Activated B cell treated with CpG ODN at 0.5 μM for 24 hours (primary cell): ENCODE measurements around the gene RUNDC3A. TPM values are rescaled to one million over a fixed set of nuclear protein-coding genes. Genes with fewer than 3 reads are reported as not detected.
"Not testable (repeated sequence)": the region's sequence is repeated elsewhere in the genome, so short reads cannot be mapped to it uniquely, and the experiment has no call there.

Experiments used
- ATAC-seq: fragments of 200-7000 bp; cut with Tn5 transposase; one replicate; pipeline ENCODE4 v1.10.0; 2021; ENCODE audit warnings: low read depth, mild to moderate bottlenecking, moderate library complexity
- CTCF ChIA-PET: fragments of 350-600 bp; sonication (Branson Sonifier 250); formaldehyde crosslinking; loops from one replicate; lab custom pipeline; 2021; ENCODE audit warnings: antibody characterized with exemption; lab: Charles Lee
- POLR2A ChIA-PET: fragments of 350-600 bp; sonication (Branson Sonifier 250); formaldehyde crosslinking; loops from one replicate; lab custom pipeline; 2021; ENCODE audit warnings: antibody characterized with exemption; lab: Charles Lee
- DNase-seq: peaks from one replicate; pipeline ENCODE4 v3.0.0; 2022
- H3K27ac Mint-ChIP-seq: one replicate; pipeline ENCODE4 v1.8.0; 2020; ENCODE audit warnings: mixed read lengths
- H3K27me3 Mint-ChIP-seq: one replicate; pipeline ENCODE4 v1.8.0; 2021; ENCODE audit warnings: mixed read lengths
- H3K36me3 Mint-ChIP-seq: one replicate; pipeline ENCODE4 v1.8.0; 2021; ENCODE audit warnings: low read depth, mixed read lengths
- H3K4me1 Mint-ChIP-seq: one replicate; pipeline ENCODE4 v1.8.0; 2021; ENCODE audit warnings: mixed read lengths
- H3K4me3 Mint-ChIP-seq: one replicate; pipeline ENCODE4 v1.8.0; 2020; ENCODE audit warnings: mild to moderate bottlenecking, mixed read lengths
- H3K9me3 Mint-ChIP-seq: one replicate; pipeline ENCODE4 v1.8.0; 2020; ENCODE audit warnings: mixed read lengths
- CTCF ChIP-seq: fragments of 200-600 bp; IDR thresholded peaks from one replicate; pipeline ENCODE4 v1.8.0; 2022; ENCODE audit warnings: antibody characterized with exemption, mild to moderate bottlenecking
- intact Hi-C: fragments of 100-400 bp; cut with micrococcal nuclease; formaldehyde crosslinking; loops from one replicate; pipeline ENCODE4 v1.15.1; 2024
- total RNA-seq: library from RNA; stranded (reverse); gene quantifications from 2 replicates; pipeline ENCODE4 v1.2.3, GENCODE V29; 2022

RUNDC3A gene
- total RNA-seq, 1 donor from 2014 or later, result 0.07 TPM

DNA sequence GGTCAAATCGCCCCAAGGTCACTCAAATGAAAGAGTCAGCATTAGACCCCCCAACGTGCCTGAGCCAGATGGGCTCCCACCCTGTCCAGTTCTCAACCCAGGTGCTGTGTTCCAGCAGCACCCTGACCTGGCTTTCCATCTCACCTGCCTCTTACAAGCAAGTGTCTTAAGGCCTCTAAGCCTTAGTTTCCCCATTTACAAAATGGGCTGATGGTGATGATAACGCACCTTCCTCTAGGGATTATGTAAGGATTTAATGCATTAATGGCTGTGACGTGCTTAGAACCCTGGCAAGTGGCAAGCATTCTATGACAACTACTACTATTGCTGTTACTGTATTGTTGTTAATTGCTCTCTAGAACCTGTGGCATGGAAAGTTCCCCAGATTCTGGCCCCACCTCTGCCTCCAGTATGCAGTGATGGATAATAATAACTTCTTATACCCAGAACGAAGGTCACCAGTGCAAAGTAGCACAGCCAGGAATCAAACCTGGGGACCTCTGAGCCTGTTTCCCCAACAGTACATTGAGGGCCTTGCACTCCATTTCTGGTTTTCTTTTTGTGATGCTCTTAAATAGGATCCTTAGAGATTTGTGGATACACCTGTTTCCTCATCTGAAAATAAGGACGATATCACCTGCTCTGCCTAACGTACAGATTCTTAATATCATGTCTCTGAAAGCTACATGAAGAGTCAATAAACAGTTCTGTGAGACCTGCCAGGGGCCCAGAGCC is 19.5 kb downstream of the RUNDC3A start:
- Mint-ChIP-seq H3K27ac (peak overlapping the region; percentile 35), H3K27me3 (no peaks in the 10 kb centered on the region), H3K4me1 (peaks cover 40% of the 10 kb centered on the region), H3K4me3 (peak overlapping the region; percentile 38), H3K9me3 (no peaks in the 10 kb centered on the region), H3K36me3 (peaks cover 7% of the 10 kb centered on the region)
- intact Hi-C loops, result loop anchor here (5.0 kb wide), 2 partner anchors 206 to 229 kb away; partner anchors contain the start of genes FZD2 and HDAC5
- DNase-seq, result no peak
- ATAC-seq, result no peak
- ChIA-PET POLR2A (interaction anchor here (1.1 to 11.6 kb wide), 6 partner anchors 7 to 118 kb away, joined by 3 to 237 read pairs (median 14); partner anchors contain the start of genes GRN and UBTF), CTCF (interaction anchor here (0.9 to 4.6 kb wide), 5 partner anchors 23 to 139 kb away, joined by 3 to 45 read pairs (median 4); no protein-coding TSS in a partner anchor)
- no peak for TF ChIP-seq CTCF

DNA sequence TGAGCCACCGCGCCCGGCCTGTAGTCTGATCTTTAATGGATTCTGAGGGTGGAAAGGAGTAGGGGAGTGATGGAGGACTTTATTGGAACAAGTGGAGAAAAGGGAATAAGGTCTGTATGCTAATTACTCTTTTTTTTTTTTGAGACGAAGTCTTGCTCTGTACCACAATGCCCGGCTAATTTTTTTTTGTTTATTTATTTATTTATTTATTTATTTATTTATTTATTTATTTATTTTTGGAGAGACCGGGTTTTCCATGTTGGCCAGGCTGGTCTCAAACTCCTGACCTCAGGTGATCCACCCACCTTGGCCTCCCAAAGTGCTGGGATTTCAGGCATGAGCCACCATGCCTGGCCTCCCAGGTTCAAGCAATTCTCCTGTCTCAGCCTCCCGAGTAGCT is 21.1 kb downstream of the RUNDC3A start:
- not testable (repeated sequence) for ATAC-seq, DNase-seq, H3K27ac Mint-ChIP-seq, H3K36me3 Mint-ChIP-seq, H3K27me3 Mint-ChIP-seq, H3K4me3 Mint-ChIP-seq, H3K9me3 Mint-ChIP-seq
- ChIA-PET CTCF (interaction anchor here (2.2 to 4.6 kb wide), 6 partner anchors 16 to 120 kb away, joined by 6 to 45 read pairs (median 26); partner anchors contain the start of genes GRN and UBTF), POLR2A (interaction anchor here (0.9 to 11.6 kb wide), 3 partner anchors 16 to 219 kb away, joined by 3 to 237 read pairs (median 32); partner anchors contain the start of genes GRN and UBTF)
- intact Hi-C loops, result loop anchor here (5.0 kb wide), 2 partner anchors 207 to 228 kb away; partner anchors contain the start of genes FZD2 and HDAC5
- H3K4me1 Mint-ChIP-seq, result peaks cover 33% of the 10 kb centered on the region

DNA sequence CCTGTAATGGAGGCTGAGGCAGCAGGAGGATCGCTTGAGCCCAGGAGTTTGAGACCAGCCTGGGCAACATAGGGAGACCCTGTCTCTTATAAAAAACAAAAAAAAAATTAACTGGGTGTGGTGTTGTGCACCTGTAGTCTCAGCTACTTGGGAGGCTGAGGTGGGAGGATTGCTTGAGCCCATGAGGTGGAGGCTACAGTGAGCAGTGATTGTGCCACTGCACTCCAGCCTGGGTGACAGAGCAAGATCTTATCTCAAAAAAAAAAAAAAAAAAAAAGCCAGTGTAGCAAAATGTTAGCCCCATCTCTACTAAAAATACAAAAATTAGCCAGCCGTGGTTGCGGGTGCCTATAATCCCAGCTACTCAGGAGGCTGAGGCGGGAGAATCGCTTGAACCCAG is 21.9 kb downstream of the RUNDC3A start:
- POLR2A ChIA-PET, result interaction anchor here (0.6 to 11.6 kb wide), 8 partner anchors 15 to 220 kb away, joined by 3 to 237 read pairs (median 10); partner anchors contain the start of genes GRN and UBTF
- intact Hi-C loops, H3K27ac Mint-ChIP-seq, H3K27me3 Mint-ChIP-seq, H3K9me3 Mint-ChIP-seq, ATAC-seq, H3K4me3 Mint-ChIP-seq, H3K36me3 Mint-ChIP-seq, DNase-seq: not testable (repeated sequence)
- CTCF ChIA-PET, result interaction anchor here (0.7 to 4.6 kb wide), 11 partner anchors 15 to 231 kb away, joined by 3 to 45 read pairs (median 9); partner anchors contain the start of genes GRN and UBTF
- H3K4me1 Mint-ChIP-seq, result peaks cover 37% of the 10 kb centered on the region

DNA sequence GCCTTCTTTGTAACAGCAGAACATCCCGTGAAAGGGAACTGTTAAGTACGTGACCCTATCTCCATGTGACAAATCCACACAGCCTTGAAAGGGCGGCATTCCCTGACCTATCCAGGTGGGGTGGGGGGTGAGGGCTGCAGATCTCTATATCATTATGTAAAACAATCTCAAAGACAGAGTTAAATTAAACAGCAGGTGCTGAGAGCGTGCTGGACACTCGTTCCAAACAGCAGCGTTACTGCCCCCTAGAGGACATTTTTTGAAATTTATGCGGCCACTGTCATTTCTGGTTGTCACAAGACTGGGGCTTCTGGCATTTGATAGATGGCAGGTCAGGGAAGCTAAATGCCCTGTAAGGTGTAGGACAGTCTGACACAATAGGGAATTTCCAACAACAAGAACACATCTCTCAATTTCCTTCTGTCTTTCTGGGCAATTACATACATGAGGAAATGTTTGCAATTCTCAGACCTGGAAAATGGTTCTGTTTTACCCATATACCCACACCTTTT is 22.9 kb downstream of the RUNDC3A start:
- no peaks in the 10 kb centered on the region for H3K36me3 Mint-ChIP-seq
- H3K4me1 Mint-ChIP-seq, result peaks cover 34% of the 10 kb centered on the region
- ChIA-PET CTCF (interaction anchor here (0.7 to 4.6 kb wide), 15 partner anchors 13 to 306 kb away, joined by 3 to 45 read pairs (median 4); partner anchors contain the start of genes GRN and UBTF), POLR2A (interaction anchor here (1.5 to 11.6 kb wide), 6 partner anchors 14 to 125 kb away, joined by 5 to 237 read pairs (median 12); partner anchors contain the start of genes GRN and UBTF)
- ATAC-seq (peak; percentile 32), DNase-seq (no peak)
- H3K27me3 Mint-ChIP-seq, result no peaks in the 10 kb centered on the region
- peak; percentile 88 for TF ChIP-seq CTCF
- no peaks in the 10 kb centered on the region for H3K9me3 Mint-ChIP-seq
- no peak overlapping the region for H3K27ac Mint-ChIP-seq
- intact Hi-C loops, result loop anchor here (1.0 kb wide), 4 partner anchors 14 to 131 kb away; partner anchors contain the start of gene GRN
- no peak overlapping the region for H3K4me3 Mint-ChIP-seq

DNA sequence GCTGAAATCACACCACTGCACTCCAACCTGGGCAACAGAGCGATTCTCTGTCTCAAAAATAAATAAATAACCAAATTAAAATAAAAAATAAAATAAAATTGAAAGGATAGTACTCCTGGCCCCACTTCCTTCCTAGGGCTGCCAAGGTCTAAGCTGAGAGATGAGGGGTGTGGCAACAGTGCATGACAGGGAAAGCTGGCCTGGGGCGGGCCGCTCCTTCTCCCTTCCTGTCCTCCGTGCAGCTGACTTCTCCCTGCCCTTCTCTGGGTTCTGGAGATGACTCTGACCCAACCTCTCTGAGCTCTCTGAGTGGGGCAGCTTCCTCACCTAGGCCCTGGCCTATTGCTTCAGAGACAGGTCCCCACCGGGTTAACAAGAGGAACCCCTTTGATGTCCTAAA is 25.0 kb downstream of the RUNDC3A start:
- intact Hi-C loops, result no loop called here
- TF ChIP-seq CTCF, result no peak
- ChIA-PET POLR2A (interaction anchor here (1.2 to 11.6 kb wide), 2 partner anchors 12 to 115 kb away, joined by 7 to 237 read pairs; partner anchors contain the start of gene UBTF), CTCF (interaction anchor here (0.9 to 4.2 kb wide), 4 partner anchors 12 to 123 kb away, joined by 4 to 38 read pairs (median 20); partner anchors contain the start of genes GRN and UBTF)
- H3K27me3 Mint-ChIP-seq, result no peaks in the 10 kb centered on the region
- no peaks in the 10 kb centered on the region for H3K36me3 Mint-ChIP-seq
- H3K27ac Mint-ChIP-seq, result no peak overlapping the region
- ATAC-seq (no peak), DNase-seq (no peak)
- no peak overlapping the region for H3K4me3 Mint-ChIP-seq
- H3K9me3 Mint-ChIP-seq, result no peaks in the 10 kb centered on the region
- H3K4me1 Mint-ChIP-seq, result peaks cover 23% of the 10 kb centered on the region
